Nephron progenitor cell (in vitro differentiated cells): ENCODE data around the gene BTBD1.

Source experiments
- DNase-seq: peaks from one replicate; pipeline ENCODE4 v3.0.0; 2021
- H3K27ac Mint-ChIP-seq: 2 replicates; pipeline ENCODE4 v1.8.0; 2021; ENCODE audit warnings: mild to moderate bottlenecking, moderate library complexity, mixed read lengths
- H3K27me3 Mint-ChIP-seq: 2 replicates; pipeline ENCODE4 v1.8.0; 2021; ENCODE audit warnings: mild to moderate bottlenecking, low read depth, mixed read lengths; ENCODE audit not compliant: poor library complexity
- H3K36me3 Mint-ChIP-seq: 2 replicates; pipeline ENCODE4 v1.8.0; 2021; ENCODE audit warnings: low read depth, mixed read lengths
- H3K4me1 Mint-ChIP-seq: 2 replicates; pipeline ENCODE4 v1.8.0; 2021; ENCODE audit warnings: mixed read lengths
- H3K4me3 Mint-ChIP-seq: 2 replicates; pipeline ENCODE4 v1.8.0; 2021; ENCODE audit warnings: mild to moderate bottlenecking, moderate library complexity, mixed read lengths
- H3K9me3 Mint-ChIP-seq: 2 replicates; pipeline ENCODE4 v1.8.0; 2021; ENCODE audit warnings: mild to moderate bottlenecking, moderate library complexity, mixed read lengths
- TF ChIP-seq, protein P1 (sequence below): fragments of 200-600 bp; sonication (generic); IDR thresholded peaks from 2 replicates; pipeline ENCODE4 v1.5.0; 2021; ENCODE audit warnings: antibody characterized with exemption

BTBD1 gene

DNA sequence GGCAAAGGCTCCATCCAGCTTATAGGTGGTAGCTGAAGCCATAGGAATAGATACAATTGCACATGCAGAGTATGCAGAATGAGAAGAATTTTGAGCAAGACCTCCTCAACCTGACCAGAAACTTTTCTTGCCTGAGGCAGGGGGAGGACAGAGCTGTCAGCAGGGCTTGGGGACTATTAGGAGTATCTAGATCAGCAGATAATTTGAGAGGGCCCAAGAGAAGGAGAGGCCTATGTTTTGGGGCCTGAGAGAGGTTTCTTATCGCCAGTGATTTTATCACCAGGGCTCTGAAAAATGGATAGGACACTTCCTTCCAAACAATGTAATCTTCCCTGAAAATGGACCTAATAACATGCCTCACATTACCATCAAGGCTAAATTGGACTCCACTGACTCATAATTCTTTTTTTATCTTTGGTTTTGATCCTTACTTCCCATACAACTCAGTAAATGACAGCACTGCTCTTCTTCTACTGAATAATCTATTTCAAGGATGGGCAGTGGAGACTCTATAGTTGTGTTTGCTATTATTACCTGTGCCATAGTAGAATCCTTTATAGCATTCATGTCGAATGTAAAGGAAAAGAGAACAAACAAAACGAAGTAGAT is 96.9 kb downstream of the BTBD1 start:
- TF ChIP-seq, protein P1, sequence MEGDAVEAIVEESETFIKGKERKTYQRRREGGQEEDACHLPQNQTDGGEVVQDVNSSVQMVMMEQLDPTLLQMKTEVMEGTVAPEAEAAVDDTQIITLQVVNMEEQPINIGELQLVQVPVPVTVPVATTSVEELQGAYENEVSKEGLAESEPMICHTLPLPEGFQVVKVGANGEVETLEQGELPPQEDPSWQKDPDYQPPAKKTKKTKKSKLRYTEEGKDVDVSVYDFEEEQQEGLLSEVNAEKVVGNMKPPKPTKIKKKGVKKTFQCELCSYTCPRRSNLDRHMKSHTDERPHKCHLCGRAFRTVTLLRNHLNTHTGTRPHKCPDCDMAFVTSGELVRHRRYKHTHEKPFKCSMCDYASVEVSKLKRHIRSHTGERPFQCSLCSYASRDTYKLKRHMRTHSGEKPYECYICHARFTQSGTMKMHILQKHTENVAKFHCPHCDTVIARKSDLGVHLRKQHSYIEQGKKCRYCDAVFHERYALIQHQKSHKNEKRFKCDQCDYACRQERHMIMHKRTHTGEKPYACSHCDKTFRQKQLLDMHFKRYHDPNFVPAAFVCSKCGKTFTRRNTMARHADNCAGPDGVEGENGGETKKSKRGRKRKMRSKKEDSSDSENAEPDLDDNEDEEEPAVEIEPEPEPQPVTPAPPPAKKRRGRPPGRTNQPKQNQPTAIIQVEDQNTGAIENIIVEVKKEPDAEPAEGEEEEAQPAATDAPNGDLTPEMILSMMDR, result no peak
- Mint-ChIP-seq H3K9me3 (no peaks in the 10 kb centered on the region), H3K36me3 (no peaks in the 10 kb centered on the region), H3K4me3 (no peak overlapping the region), H3K4me1 (peaks cover 10% of the 10 kb centered on the region), H3K27ac (no peak overlapping the region), H3K27me3 (peaks cover 5% of the 10 kb centered on the region)
- no peak for DNase-seq

DNA sequence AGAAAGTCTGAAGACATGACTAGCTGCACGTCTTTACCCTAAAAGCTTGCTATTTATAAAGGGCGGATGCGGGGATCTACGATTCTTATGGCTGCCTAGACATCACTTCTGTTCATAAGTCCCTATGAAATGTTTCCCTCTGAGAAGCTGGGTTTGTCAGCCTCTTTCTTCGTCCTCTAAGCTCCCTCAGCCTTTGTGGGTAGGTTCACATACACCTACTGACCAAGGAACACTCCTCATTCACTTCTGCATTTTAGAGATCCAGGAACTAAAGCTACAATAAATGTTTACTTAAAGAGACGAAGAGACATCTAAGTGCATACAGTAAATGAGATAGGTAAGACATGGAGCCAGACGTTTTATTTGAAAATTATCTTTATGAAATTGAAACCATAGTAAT is 97.7 kb downstream of the BTBD1 start:
- DNase-seq, result no peak
- Mint-ChIP-seq H3K27ac (no peak overlapping the region), H3K4me1 (peaks cover 10% of the 10 kb centered on the region), H3K27me3 (peaks cover 5% of the 10 kb centered on the region), H3K9me3 (no peaks in the 10 kb centered on the region), H3K36me3 (no peaks in the 10 kb centered on the region), H3K4me3 (no peak overlapping the region)
- TF ChIP-seq, protein P1, result no peak

DNA sequence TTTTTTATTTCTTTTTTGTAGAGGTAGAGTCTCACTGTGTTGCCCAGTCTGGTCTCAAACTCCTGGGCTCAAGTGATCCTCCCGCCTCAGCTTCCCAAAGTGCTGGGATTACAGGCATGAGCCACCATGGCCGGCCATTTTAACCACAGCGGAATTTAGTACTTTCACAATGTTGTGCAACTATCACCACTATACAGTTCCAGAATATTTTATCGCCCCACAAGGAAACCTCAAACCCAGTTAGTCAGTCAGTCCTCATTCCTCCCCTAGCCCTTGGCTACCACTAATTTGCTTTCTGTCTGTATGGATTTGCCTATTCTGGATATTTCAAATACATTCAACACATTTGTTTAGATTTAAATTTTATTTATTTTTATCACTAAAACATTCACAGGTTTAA is 99.0 kb downstream of the BTBD1 start:
- no peak overlapping the region for H3K4me3 Mint-ChIP-seq
- no peaks in the 10 kb centered on the region for H3K9me3 Mint-ChIP-seq
- peaks cover 5% of the 10 kb centered on the region for H3K27me3 Mint-ChIP-seq
- H3K4me1 Mint-ChIP-seq, result peaks cover 10% of the 10 kb centered on the region
- DNase-seq, result no peak
- TF ChIP-seq, protein P1, result no peak
- no peak overlapping the region for H3K27ac Mint-ChIP-seq
- no peaks in the 10 kb centered on the region for H3K36me3 Mint-ChIP-seq

DNA sequence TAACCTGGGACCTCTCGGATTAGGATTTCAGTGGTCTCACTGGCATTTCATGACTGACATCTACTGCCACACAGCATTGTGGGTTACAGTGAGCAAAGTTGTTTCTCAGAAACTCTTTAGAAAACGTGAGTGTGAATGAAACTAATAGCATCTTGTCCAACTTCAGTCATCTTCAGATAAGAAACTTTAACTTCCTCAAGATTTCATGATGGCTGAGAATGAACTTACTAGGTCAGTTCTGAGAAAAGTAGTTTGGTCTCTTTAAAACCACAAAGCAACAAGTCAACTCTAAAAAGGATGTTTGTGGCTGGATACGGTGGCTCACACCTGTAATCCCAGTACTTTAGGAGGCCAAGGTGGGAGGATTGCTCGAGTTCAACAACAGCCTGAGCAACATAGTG is 100.4 kb downstream of the BTBD1 start:
- H3K27me3 Mint-ChIP-seq, result peaks cover 5% of the 10 kb centered on the region
- no peaks in the 10 kb centered on the region for H3K9me3 Mint-ChIP-seq
- no peaks in the 10 kb centered on the region for H3K36me3 Mint-ChIP-seq
- no peak overlapping the region for H3K27ac Mint-ChIP-seq
- TF ChIP-seq, protein P1, result no peak
- no peak for DNase-seq
- peaks cover 5% of the 10 kb centered on the region for H3K4me1 Mint-ChIP-seq
- no peak overlapping the region for H3K4me3 Mint-ChIP-seq
